Gastroesophageal sphincter (tissue), 3 donors: ENCODE data around the gene NLRP3.

Experiments used
- EP300 ChIP-seq: sonication (generic); formaldehyde crosslinking; IDR thresholded peaks from one replicate; pipeline ENCODE4 v1.6.1; 2017; ENCODE audit warnings: antibody characterized with exemption, mild to moderate bottlenecking
- POLR2A ChIP-seq, 2 donors: fragments of 450-650 bp; IDR thresholded peaks; one replicate each; pipeline ENCODE4 v1.6.1; 2017; ENCODE audit warnings: antibody characterized with exemption in 2 of 2, mild to moderate bottlenecking in 2 of 2, moderate library complexity in 1 of 2
- POLR2AphosphoS5 ChIP-seq: sonication (generic); formaldehyde crosslinking; IDR thresholded peaks from one replicate; pipeline ENCODE4 v1.6.1; 2017; ENCODE audit warnings: antibody characterized with exemption
- TF ChIP-seq, protein P1 (sequence below), 4 experiments: fragments of 200-600 bp in 2 of 4; fragments of 450-650 bp in 2 of 4; sonication (generic) in 1 of 4; IDR thresholded peaks; one replicate each; pipeline ENCODE4 v1.5.1; 2017 to 2019; ENCODE audit warnings: antibody characterized with exemption in 4 of 4, mild to moderate bottlenecking in 2 of 4, moderate library complexity in 2 of 4

GRCh38 chr1:247452447-247453039 lies 36.6 kb downstream of the NLRP3 start:
- TF ChIP-seq, protein P1, sequence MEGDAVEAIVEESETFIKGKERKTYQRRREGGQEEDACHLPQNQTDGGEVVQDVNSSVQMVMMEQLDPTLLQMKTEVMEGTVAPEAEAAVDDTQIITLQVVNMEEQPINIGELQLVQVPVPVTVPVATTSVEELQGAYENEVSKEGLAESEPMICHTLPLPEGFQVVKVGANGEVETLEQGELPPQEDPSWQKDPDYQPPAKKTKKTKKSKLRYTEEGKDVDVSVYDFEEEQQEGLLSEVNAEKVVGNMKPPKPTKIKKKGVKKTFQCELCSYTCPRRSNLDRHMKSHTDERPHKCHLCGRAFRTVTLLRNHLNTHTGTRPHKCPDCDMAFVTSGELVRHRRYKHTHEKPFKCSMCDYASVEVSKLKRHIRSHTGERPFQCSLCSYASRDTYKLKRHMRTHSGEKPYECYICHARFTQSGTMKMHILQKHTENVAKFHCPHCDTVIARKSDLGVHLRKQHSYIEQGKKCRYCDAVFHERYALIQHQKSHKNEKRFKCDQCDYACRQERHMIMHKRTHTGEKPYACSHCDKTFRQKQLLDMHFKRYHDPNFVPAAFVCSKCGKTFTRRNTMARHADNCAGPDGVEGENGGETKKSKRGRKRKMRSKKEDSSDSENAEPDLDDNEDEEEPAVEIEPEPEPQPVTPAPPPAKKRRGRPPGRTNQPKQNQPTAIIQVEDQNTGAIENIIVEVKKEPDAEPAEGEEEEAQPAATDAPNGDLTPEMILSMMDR (IDR thresholded peaks at IDR 0.05) = no peak
- TF ChIP-seq POLR2AphosphoS5 (no peak), POLR2A (IDR thresholded peaks at IDR 0.05) (no peak), EP300 (no peak)
